HepG2 (cell line): ENCODE results near the gene RPS27A. TPM values are rescaled to one million over a fixed set of nuclear protein-coding genes. Genes with fewer than 3 reads are reported as not detected.

Source experiments
- CERS6 ChIP-seq: sonication (generic); formaldehyde crosslinking; IDR thresholded peaks from 2 replicates; pipeline ENCODE4 v1.5.0; 2020; ENCODE audit warnings: missing genetic modification reagents
- CHD4 ChIP-seq: fragments of 200-600 bp; sonication (generic); IDR thresholded peaks from 2 replicates; pipeline ENCODE4 v1.7.0; 2017; ENCODE audit warnings: mild to moderate bottlenecking, low read length, borderline replicate concordance
- DMTF1 ChIP-seq: sonication (generic); formaldehyde crosslinking; IDR thresholded peaks from 2 replicates; pipeline ENCODE4 v1.4.0; 2020; ENCODE audit warnings: mild to moderate bottlenecking, missing genetic modification reagents
- EED ChIP-seq: sonication (generic); formaldehyde crosslinking; IDR thresholded peaks from 2 replicates; pipeline ENCODE4 v1.5.0; 2020; ENCODE audit warnings: mild to moderate bottlenecking, missing genetic modification reagents
- FOSL1 ChIP-seq: sonication (generic); formaldehyde crosslinking; IDR thresholded peaks from 2 replicates; pipeline ENCODE4 v1.9.0; 2021; ENCODE audit warnings: missing genetic modification reagents, borderline replicate concordance
- FUBP1 ChIP-seq: sonication (generic); formaldehyde crosslinking; IDR thresholded peaks from 2 replicates; pipeline ENCODE4 v1.5.1; 2020; ENCODE audit warnings: missing genetic modification reagents, mild to moderate bottlenecking, borderline replicate concordance
- HNF4G ChIP-seq, 2 experiments: sonication (generic) in 1 of 2; formaldehyde crosslinking in 1 of 2; IDR thresholded peaks; 2 replicates each; pipeline versions ENCODE4 v1.4.0 to v1.6.1; 2011 to 2020; ENCODE audit warnings: borderline replicate concordance in 2 of 2, low read depth in 2 of 2, mild to moderate bottlenecking in 2 of 2, low read length in 1 of 2, missing genetic modification reagents in 1 of 2, moderate library complexity in 1 of 2
- JUND ChIP-seq: sonication (generic); formaldehyde crosslinking; IDR thresholded peaks from 2 replicates; pipeline ENCODE4 v1.8.0; 2022; ENCODE audit warnings: mild to moderate bottlenecking, missing genetic modification reagents
- KDM4B ChIP-seq: sonication (generic); formaldehyde crosslinking; IDR thresholded peaks from 2 replicates; pipeline ENCODE4 v1.4.0; 2020; ENCODE audit warnings: missing genetic modification reagents
- KMT2B ChIP-seq: IDR thresholded peaks from 2 replicates; pipeline ENCODE4 v1.6.1; 2016; ENCODE audit warnings: missing genetic modification reagents, missing compliant biosample characterization
- MBNL3 ChIP-seq: fragments of 250-450 bp; sonication (Bioruptor Pico); conservative IDR thresholded peaks from 2 replicates; pipeline ENCODE4 v1.8.0; 2022; ENCODE audit warnings: mild to moderate bottlenecking, inconsistent platforms
- MED1 ChIP-seq: sonication (generic); formaldehyde crosslinking; IDR thresholded peaks from 2 replicates; pipeline ENCODE4 v1.4.0; 2020; ENCODE audit warnings: missing genetic modification reagents
- MED8 ChIP-seq: sonication (generic); formaldehyde crosslinking; IDR thresholded peaks from 2 replicates; pipeline ENCODE4 v1.8.1; 2023; ENCODE audit warnings: mild to moderate bottlenecking, missing genetic modification reagents; ENCODE audit not compliant: insufficient replicate concordance
- SAP130 ChIP-seq: IDR thresholded peaks from 2 replicates; pipeline ENCODE4 v1.6.1; 2016; ENCODE audit warnings: low read depth
- SMAD9 ChIP-seq: sonication (generic); formaldehyde crosslinking; IDR thresholded peaks from 2 replicates; pipeline ENCODE4 v1.5.1; 2020; ENCODE audit warnings: mild to moderate bottlenecking, missing genetic modification reagents
- SRY ChIP-seq: sonication (generic); formaldehyde crosslinking; IDR thresholded peaks from 2 replicates; pipeline ENCODE4 v1.8.0; 2022; ENCODE audit warnings: mild to moderate bottlenecking, missing genetic modification reagents
- STAG1 ChIP-seq: sonication (generic); formaldehyde crosslinking; IDR thresholded peaks from 2 replicates; pipeline ENCODE4 v1.4.0; 2020; ENCODE audit warnings: missing genetic modification reagents
- TCF7L2 ChIP-seq: IDR thresholded peaks from 2 replicates; pipeline ENCODE4 v1.6.1; 2011; ENCODE audit warnings: mild to moderate bottlenecking, low read depth, low read length, moderate library complexity
- ZNF143 ChIP-seq: sonication (generic); formaldehyde crosslinking; IDR thresholded peaks from 2 replicates; pipeline ENCODE4 v1.4.0; 2020; ENCODE audit warnings: missing genetic modification reagents
- ZNF567 ChIP-seq: sonication (generic); formaldehyde crosslinking; IDR thresholded peaks from 2 replicates; pipeline ENCODE4 v1.8.1; 2023; ENCODE audit warnings: mild to moderate bottlenecking, missing genetic modification reagents, borderline replicate concordance
- ZNF672 ChIP-seq: sonication (generic); formaldehyde crosslinking; IDR thresholded peaks from 2 replicates; pipeline ENCODE4 v1.8.1; 2022; ENCODE audit warnings: missing genetic modification reagents
- ZNF687 ChIP-seq: sonication (generic); formaldehyde crosslinking; IDR thresholded peaks from 2 replicates; pipeline ENCODE4 v1.5.1; 2020; ENCODE audit warnings: mild to moderate bottlenecking, missing genetic modification reagents, moderate library complexity
- polyA plus RNA-seq, 8 experiments: library from polyadenylated mRNA; depleted of rRNA in 3 of 8; stranded (reverse) in 7 of 8; unstranded in 1 of 8; fragments of >200 nt; fragmentation: Illumina TruSeq in 4 of 8; extraction: Trizol in 4 of 8; gene quantifications; 2 replicates each; pipeline versions ENCODE4 v1.2.1 to v1.2.3, GENCODE V29; 2011 to 2016; ENCODE audit warnings: low read depth in 4 of 8, missing spikeins in 1 of 8, mixed read lengths in 1 of 8; ENCODE audit not compliant: insufficient read depth in 1 of 8
- total RNA-seq, 5 experiments: library from RNA; depleted of rRNA; stranded (reverse); fragments of >200 nt; fragmentation: Illumina TruSeq; extraction: Trizol; gene quantifications; 2 replicates each; pipeline ENCODE4 v1.2.3, GENCODE V29; 2016; ENCODE audit warnings: low read depth in 1 of 5

Gene RPS27A
- total and polyA plus RNA-seq, 2 of the 13 experiments (the other 11 are each of a cell fraction or from before 2014, with no cell fraction given) = 2,779 to 3,269 TPM

- TF ChIP-seq HNF4G (IDR thresholded peaks at IDR 0.05; ENCODE audit: borderline replicate concordance, low read depth, low read length) (no peak), HNF4G (CRISPR knock-in tag; IDR thresholded peaks at IDR 0.05; ENCODE audit: borderline replicate concordance, low read depth) (no peak), ZNF567 (CRISPR knock-in tag) (no peak), ZNF672 (CRISPR knock-in tag) (no peak), MBNL3 (CRISPR knock-in tag) (no peak), FUBP1 (CRISPR knock-in tag) (no peak), TCF7L2 (no peak), KMT2B (CRISPR knock-in tag) (no peak), ZNF143 (CRISPR knock-in tag) (no peak), KDM4B (CRISPR knock-in tag) (no peak), DMTF1 (CRISPR knock-in tag) (no peak), MED8 (CRISPR knock-in tag) (no peak), EED (no peak), SMAD9 (CRISPR knock-in tag) (no peak), STAG1 (no peak), JUND (CRISPR knock-in tag) (no peak), SRY (CRISPR knock-in tag) (no peak), CHD4 (no peak), SAP130 (CRISPR knock-in tag) (no peak), MED1 (CRISPR knock-in tag) (no peak; the same call in 1 of the 2 replicates), FOSL1 (CRISPR knock-in tag) (no peak), ZNF687 (CRISPR knock-in tag) (no peak), CERS6 (CRISPR knock-in tag) (no peak)
These were observed 873 bp upstream of the RPS27A start (continued) for GRCh38 chr2:55231546-55232083.
